ENCODE measurements around the gene SREBF1.

DNA sequence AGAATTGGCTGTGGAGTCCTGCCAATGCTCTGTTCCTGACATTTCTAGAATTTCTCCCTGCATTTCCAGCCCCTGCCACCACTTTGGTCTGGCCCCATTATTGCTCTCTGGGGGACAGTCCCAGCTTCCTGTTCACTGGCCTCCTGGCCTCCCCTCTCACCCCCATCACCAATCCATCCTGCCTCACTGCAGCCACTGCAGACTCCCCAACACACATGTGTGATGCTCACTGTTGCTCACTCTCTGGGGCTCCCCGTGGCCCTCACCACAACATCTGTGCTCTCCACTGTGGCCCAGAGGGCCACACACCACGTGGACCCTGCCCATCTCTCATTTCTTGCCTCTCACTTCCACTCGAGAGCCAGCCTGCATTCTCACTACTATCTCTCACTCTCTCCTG, 64.6 kb downstream of the SREBF1 start:
- TF ChIP-seq POLR2AphosphoS5 (IDR thresholded peaks at IDR 0.05) (no peak), POLR2A (IDR thresholded peaks at IDR 0.05) (no peak), EP300 (IDR thresholded peaks at IDR 0.05) (no peak)
- TF ChIP-seq, protein P1, sequence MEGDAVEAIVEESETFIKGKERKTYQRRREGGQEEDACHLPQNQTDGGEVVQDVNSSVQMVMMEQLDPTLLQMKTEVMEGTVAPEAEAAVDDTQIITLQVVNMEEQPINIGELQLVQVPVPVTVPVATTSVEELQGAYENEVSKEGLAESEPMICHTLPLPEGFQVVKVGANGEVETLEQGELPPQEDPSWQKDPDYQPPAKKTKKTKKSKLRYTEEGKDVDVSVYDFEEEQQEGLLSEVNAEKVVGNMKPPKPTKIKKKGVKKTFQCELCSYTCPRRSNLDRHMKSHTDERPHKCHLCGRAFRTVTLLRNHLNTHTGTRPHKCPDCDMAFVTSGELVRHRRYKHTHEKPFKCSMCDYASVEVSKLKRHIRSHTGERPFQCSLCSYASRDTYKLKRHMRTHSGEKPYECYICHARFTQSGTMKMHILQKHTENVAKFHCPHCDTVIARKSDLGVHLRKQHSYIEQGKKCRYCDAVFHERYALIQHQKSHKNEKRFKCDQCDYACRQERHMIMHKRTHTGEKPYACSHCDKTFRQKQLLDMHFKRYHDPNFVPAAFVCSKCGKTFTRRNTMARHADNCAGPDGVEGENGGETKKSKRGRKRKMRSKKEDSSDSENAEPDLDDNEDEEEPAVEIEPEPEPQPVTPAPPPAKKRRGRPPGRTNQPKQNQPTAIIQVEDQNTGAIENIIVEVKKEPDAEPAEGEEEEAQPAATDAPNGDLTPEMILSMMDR (IDR thresholded peaks at IDR 0.05) = no peak

All from stomach (tissue), 4 donors.